IMR-90 (cell line): Measurements from ENCODE around the gene NF1. TPM values are rescaled to one million over a fixed set of nuclear protein-coding genes. Genes with fewer than 3 reads are reported as not detected.
A peak's percentile ranks its signal among the peaks of the same experiment; 100 is the strongest.

Experiments
- ATAC-seq: fragments of 200-7000 bp; cut with Tn5 transposase; 2 replicates; pipeline ENCODE4 v1.9.1; 2020; ENCODE audit warnings: low read depth, mild to moderate bottlenecking, moderate library complexity
- BruUV-seq: library from RNA; stranded (reverse); fragments of 400-500 nt; replicated peaks from 2 replicates; lab custom pipeline; 2021; lab: Mats Ljungman, UMichigan
- CTCF ChIA-PET: fragments of 300-600 bp; formaldehyde crosslinking; extraction: SDS; loops from one replicate; lab custom pipeline; 2021; ENCODE audit warnings: antibody characterized with exemption; lab: Yijun Ruan, JAX
- POLR2A ChIA-PET: fragments of 300-600 bp; sonication (Branson Sonifier 250); formaldehyde crosslinking; loops from one replicate; lab custom pipeline; 2022; ENCODE audit warnings: antibody characterized with exemption; ENCODE audit not compliant: unreplicated experiment; lab: Charles Lee
- DNase-seq: peaks from one replicate; pipeline ENCODE4 v3.0.0; 2013
- H2AFZ ChIP-seq: replicated peaks from 2 replicates; pipeline ENCODE3; 2013; ENCODE audit warnings: low read length, mild to moderate bottlenecking; ENCODE audit not compliant: poor library complexity
- H2AK5ac ChIP-seq: 2 replicates; pipeline ENCODE4 v1.6.1; 2013; ENCODE audit warnings: low read depth, low read length, inconsistent platforms
- H2AK9ac ChIP-seq: replicated peaks from 2 replicates; pipeline ENCODE3; 2013; ENCODE audit warnings: mild to moderate bottlenecking, low read depth, low read length, moderate library complexity; ENCODE audit not compliant: poor library complexity
- H2BK120ac ChIP-seq: 2 replicates; pipeline ENCODE4 v1.6.1; 2013; ENCODE audit warnings: low read depth, low read length, inconsistent platforms
- H2BK15ac ChIP-seq: 3 replicates; pipeline ENCODE4 v1.6.1; 2013; ENCODE audit warnings: low read depth, low read length, inconsistent platforms
- H2BK20ac ChIP-seq: 2 replicates; pipeline ENCODE4 v1.6.1; 2013; ENCODE audit warnings: low read depth, mild to moderate bottlenecking, inconsistent platforms, low read length, moderate library complexity
- H2BK5ac ChIP-seq: 2 replicates; pipeline ENCODE4 v1.6.1; 2013; ENCODE audit warnings: mild to moderate bottlenecking, low read depth, low read length, inconsistent platforms; ENCODE audit not compliant: poor library complexity, severe bottlenecking
- H3K14ac ChIP-seq: replicated peaks from 2 replicates; pipeline ENCODE4 v1.6.1; 2013; ENCODE audit warnings: low read depth, low read length, inconsistent platforms
- H3K18ac ChIP-seq: 2 replicates; pipeline ENCODE4 v1.6.1; 2013; ENCODE audit warnings: low read depth, low read length, control low read depth
- H3K23ac ChIP-seq: 2 replicates; pipeline ENCODE4 v1.6.1; 2013; ENCODE audit warnings: low read depth, low read length, inconsistent platforms
- H3K27ac ChIP-seq: 2 replicates; pipeline ENCODE4 v1.5.1; 2013; ENCODE audit warnings: mild to moderate bottlenecking, control low read depth, low read length; ENCODE audit not compliant: insufficient read depth
- H3K27me3 ChIP-seq: 2 replicates; pipeline ENCODE4 v1.6.1; 2013; ENCODE audit warnings: low read length; ENCODE audit not compliant: control insufficient read depth, insufficient read depth
- H3K36me3 ChIP-seq: 2 replicates; pipeline ENCODE4 v1.6.1; 2013; ENCODE audit warnings: low read length, mixed read lengths; ENCODE audit not compliant: control insufficient read depth, insufficient read depth
- H3K4ac ChIP-seq: 2 replicates; pipeline ENCODE4 v1.6.1; 2013; ENCODE audit warnings: low read depth, low read length, inconsistent platforms
- H3K4me1 ChIP-seq: 2 replicates; pipeline ENCODE4 v1.6.1; 2013; ENCODE audit warnings: low read length, mixed read lengths; ENCODE audit not compliant: control insufficient read depth, insufficient read depth
- H3K4me2 ChIP-seq: 2 replicates; pipeline ENCODE4 v1.6.1; 2013; ENCODE audit warnings: low read depth, mild to moderate bottlenecking, control low read depth, low read length, moderate library complexity
- H3K4me3 ChIP-seq: 2 replicates; pipeline ENCODE4 v1.5.1; 2013; ENCODE audit warnings: low read depth, mild to moderate bottlenecking, control low read depth, low read length, moderate library complexity; ENCODE audit not compliant: insufficient read depth
- H3K56ac ChIP-seq: 2 replicates; pipeline ENCODE4 v1.6.1; 2013; ENCODE audit warnings: low read length, inconsistent platforms; ENCODE audit not compliant: insufficient read depth; ENCODE audit errors: extremely low read depth
- H3K79me1 ChIP-seq, 2 experiments: 2 replicates each; pipeline ENCODE4 v1.6.1; 2013; ENCODE audit warnings: low read length in 2 of 2, inconsistent platforms in 1 of 2, low read depth in 1 of 2
- H3K9ac ChIP-seq: 2 replicates; pipeline ENCODE4 v1.6.1; 2013; ENCODE audit warnings: low read depth, low read length, control low read depth
- H3K9me1 ChIP-seq: 2 replicates; pipeline ENCODE4 v1.6.1; 2013; ENCODE audit warnings: low read length, inconsistent platforms; ENCODE audit not compliant: insufficient read depth
- H3K9me3 ChIP-seq: 2 replicates; pipeline ENCODE4 v1.6.1; 2013; ENCODE audit warnings: low read length; ENCODE audit not compliant: control insufficient read depth, insufficient read depth
- H4K20me1 ChIP-seq: 2 replicates; pipeline ENCODE4 v1.6.1; 2013; ENCODE audit warnings: low read length, inconsistent platforms; ENCODE audit not compliant: insufficient read depth
- H4K5ac ChIP-seq: 2 replicates; pipeline ENCODE4 v1.6.1; 2013; ENCODE audit warnings: mild to moderate bottlenecking, low read depth, low read length, control low read depth
- H4K8ac ChIP-seq, 2 experiments: 2 replicates each; pipeline ENCODE4 v1.6.1; 2013; ENCODE audit warnings: low read depth in 2 of 2, low read length in 2 of 2, control low read depth in 1 of 2, inconsistent platforms in 1 of 2
- H4K91ac ChIP-seq: 2 replicates; pipeline ENCODE4 v1.6.1; 2013; ENCODE audit warnings: low read depth, low read length, inconsistent platforms; ENCODE audit not compliant: insufficient read depth
- CTCF ChIP-seq: conservative IDR thresholded peaks from 2 replicates; pipeline ENCODE4 v1.5.1; 2012; ENCODE audit warnings: mild to moderate bottlenecking, low read depth, low read length, improper control_type of control experiment
- ELK1 ChIP-seq: fragments of 150-350 bp; IDR thresholded peaks from 2 replicates; pipeline ENCODE4 v1.6.1; 2016; ENCODE audit warnings: low read depth, mild to moderate bottlenecking, low read length, moderate library complexity, borderline replicate concordance
- WGBS, 2 experiments: methylation state at CpG; one replicate each; pipeline versions ENCODE4 v1.1.5 to v1.1.7; 2013; ENCODE audit warnings: missing lambda C conversion rate in 2 of 2; ENCODE audit not compliant: insufficient read length in 1 of 2; ENCODE audit errors: extremely low coverage in 2 of 2; 5-methylcytosine and 5-hydroxymethylcytosine counted together
- dilution Hi-C: fragments of 300-500 bp; cut with HindIII; formaldehyde crosslinking; loops from one replicate; pipeline ENCODE4 v1.14.3; 2018; ENCODE audit warnings: low sequenced_read_pairs; ENCODE audit not compliant: unreplicated experiment
- in situ Hi-C: fragments of 300-500 bp; cut with MboI; formaldehyde crosslinking; loops from 3 replicates; pipeline ENCODE4 v1.14.3; 2019; ENCODE audit warnings: low sequenced_read_pairs, inconsistent platforms, mixed read lengths
- intact Hi-C: fragments of 100-400 bp; cut with micrococcal nuclease; formaldehyde crosslinking; loops from 2 replicates; pipeline ENCODE4 v1.10.0; 2022
- polyA plus RNA-seq, 3 experiments: library from polyadenylated mRNA; depleted of rRNA; stranded (reverse); fragments of >200 nt; gene quantifications; 2 replicates each; pipeline ENCODE4 v1.2.3, GENCODE V29; 2012; ENCODE audit warnings: low replicate concordance in 1 of 3
- total RNA-seq: library from RNA; depleted of rRNA; stranded (reverse); fragments of >200 nt; gene quantifications from 2 replicates; pipeline ENCODE4 v1.2.3, GENCODE V29; 2012

NF1 gene
- total and polyA plus RNA-seq, 2 of the 4 experiments (the other 2 are of a cell fraction): 17.9 to 48.6 TPM

- H3K9ac ChIP-seq: no peak overlapping the region
- H3K4me2 ChIP-seq: no peak overlapping the region
- H2AK9ac ChIP-seq: peak overlapping the region; percentile 3
- no CpG with 5 or more reads among the region's 4 CpGs for WGBS, 2 experiments
- in situ Hi-C loops: no loop called here
- H4K91ac ChIP-seq: peak overlapping the region; percentile 23; the same call in 1 of the 2 replicates
- H3K56ac ChIP-seq: no peak overlapping the region
- ATAC-seq (no peak), DNase-seq (no peak)
- no peak overlapping the region for H2BK20ac ChIP-seq
- H2AK5ac ChIP-seq: 0 out of 2 replicates have a peak overlapping the region, but pooled peaks have one; percentile 51
- 0 out of 4 replicates have a peak, but pooled peaks cover 0 to 2% of the 10 kb centered on the region in 2 experiments for H3K79me1 ChIP-seq
- peak overlapping the region; percentile 74; the same call in 2 of the 3 replicates for H2BK15ac ChIP-seq
- no peak overlapping the region for H2BK5ac ChIP-seq
- peak overlapping the region; percentile 28 for H3K4ac ChIP-seq
- 0 out of 2 replicates have a peak overlapping the region, but pooled peaks have one; percentile 8 for H2BK120ac ChIP-seq
- TF ChIP-seq ELK1 (no peak), CTCF (no peak)
- no peak overlapping the region for H3K4me3 ChIP-seq
- H3K4me1 ChIP-seq: peaks cover 10% of the 10 kb centered on the region
- no peak overlapping the region; the same call in 1 of the 2 replicates for H4K5ac ChIP-seq
- dilution Hi-C loops: no loop called here
- H4K8ac ChIP-seq: no peak overlapping the region
- peak overlapping the region; percentile 20; the same call in 1 of the 2 replicates for H3K18ac ChIP-seq
- ChIA-PET POLR2A (interaction anchor here (0.6 kb wide), 1 partner anchor 206 kb away, joined by 19 read pairs; no protein-coding TSS in a partner anchor), CTCF (no interaction called here)
- no peak overlapping the region for H3K27ac ChIP-seq
- no TSS peak for BruUV-seq
- peak overlapping the region; percentile 64; the same call in 1 of the 2 replicates for H3K14ac ChIP-seq
- no peaks in the 10 kb centered on the region for H3K27me3 ChIP-seq
- peaks cover 17% of the 10 kb centered on the region for H3K9me1 ChIP-seq
- H3K23ac ChIP-seq: peak overlapping the region; percentile 59; the same call in 1 of the 2 replicates
- no peaks in the 10 kb centered on the region for H4K20me1 ChIP-seq
- no peaks in the 10 kb centered on the region for H3K9me3 ChIP-seq
- peak overlapping the region; percentile 34 for H2AFZ ChIP-seq
- H3K36me3 ChIP-seq: no peaks in the 10 kb centered on the region
- intact Hi-C loops: no loop called here
Observed at GRCh38 chr17:31073411-31073810, 21.4 kb upstream of the NF1 start.
